ENCODE results near the gene GTPBP3. TPM values are rescaled to one million over a fixed set of nuclear protein-coding genes. Genes with fewer than 3 reads are reported as not detected.

GTPBP3 gene
- total RNA-seq, 3 donors from 2014 or later = 16.1 to 24.3 (median 16.8) TPM

DNA sequence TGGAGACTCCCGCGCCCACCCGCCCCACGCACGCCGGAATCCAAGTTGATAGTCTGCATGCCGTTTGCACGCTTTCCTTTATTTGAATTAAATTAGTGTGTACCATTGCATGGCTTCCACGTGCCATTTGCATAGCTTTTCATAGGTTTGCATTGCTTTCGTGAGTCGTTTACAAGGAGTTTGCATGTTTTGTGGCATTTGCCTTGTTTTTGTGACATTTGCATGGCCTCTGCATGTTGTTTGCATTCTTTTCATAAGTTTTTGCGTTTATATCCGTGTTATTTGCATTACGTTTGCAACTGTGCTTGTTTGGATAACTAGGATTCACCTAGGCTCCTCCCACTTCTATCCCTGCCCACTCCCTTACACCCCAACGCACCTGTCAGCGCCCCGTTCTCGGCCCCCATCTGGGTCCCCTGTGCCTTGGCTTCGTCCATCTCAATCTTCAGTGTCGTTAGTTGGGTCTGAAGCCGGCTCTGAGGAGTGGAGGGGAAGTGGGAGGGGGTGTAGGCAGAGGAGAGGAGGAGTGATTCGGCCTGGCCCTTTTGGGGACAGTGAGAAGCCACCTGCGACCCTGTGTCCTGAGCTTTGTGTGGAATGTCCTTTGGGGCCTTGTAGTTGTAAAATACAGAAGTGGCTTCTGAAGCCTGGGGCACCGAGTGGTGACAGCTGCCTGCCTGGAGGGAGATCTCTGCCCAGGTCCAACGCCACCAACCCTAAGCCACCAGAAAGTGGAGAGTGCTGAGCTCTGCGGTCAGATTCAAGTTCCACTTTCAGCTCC is 54.2 kb downstream of the GTPBP3 start:
- H3K4me3 ChIP-seq = no peak overlapping the region
- TF ChIP-seq, protein P1, sequence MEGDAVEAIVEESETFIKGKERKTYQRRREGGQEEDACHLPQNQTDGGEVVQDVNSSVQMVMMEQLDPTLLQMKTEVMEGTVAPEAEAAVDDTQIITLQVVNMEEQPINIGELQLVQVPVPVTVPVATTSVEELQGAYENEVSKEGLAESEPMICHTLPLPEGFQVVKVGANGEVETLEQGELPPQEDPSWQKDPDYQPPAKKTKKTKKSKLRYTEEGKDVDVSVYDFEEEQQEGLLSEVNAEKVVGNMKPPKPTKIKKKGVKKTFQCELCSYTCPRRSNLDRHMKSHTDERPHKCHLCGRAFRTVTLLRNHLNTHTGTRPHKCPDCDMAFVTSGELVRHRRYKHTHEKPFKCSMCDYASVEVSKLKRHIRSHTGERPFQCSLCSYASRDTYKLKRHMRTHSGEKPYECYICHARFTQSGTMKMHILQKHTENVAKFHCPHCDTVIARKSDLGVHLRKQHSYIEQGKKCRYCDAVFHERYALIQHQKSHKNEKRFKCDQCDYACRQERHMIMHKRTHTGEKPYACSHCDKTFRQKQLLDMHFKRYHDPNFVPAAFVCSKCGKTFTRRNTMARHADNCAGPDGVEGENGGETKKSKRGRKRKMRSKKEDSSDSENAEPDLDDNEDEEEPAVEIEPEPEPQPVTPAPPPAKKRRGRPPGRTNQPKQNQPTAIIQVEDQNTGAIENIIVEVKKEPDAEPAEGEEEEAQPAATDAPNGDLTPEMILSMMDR (IDR thresholded peaks at IDR 0.05) = no peak
- DNase-seq = no peak
- ATAC-seq = peak; percentile 6
- H3K36me3 ChIP-seq (ENCODE audit: low read depth) = no peaks in the 10 kb centered on the region
- peaks cover 12% of the 10 kb centered on the region for H3K4me1 ChIP-seq (ENCODE audit: low read depth)
- no peaks in the 10 kb centered on the region for H3K9me3 ChIP-seq
- intact Hi-C loops (cut with DNase I, micrococcal nuclease) = loop anchor here in 1 of 2 donors (10.0 kb wide), 2 partner anchors 73 to 97 kb away; partner anchors contain the start of gene NXNL1

Other genes starting within 250 kb of the GTPBP3 start
- gene USE1, start 122.2 kb upstream of the GTPBP3 start, total RNA-seq = 10 to 100 TPM; 17.4 to 31.2 (median 28.0) TPM
- gene OCEL1, start 111.3 kb upstream of the GTPBP3 start, total RNA-seq = 100 to 1,000 TPM in 1 of 3 donors, 10 to 100 TPM in 2; 38.1 to 105 (median 58.4) TPM
- 100 to 1,000 TPM; 103 to 157 (median 140) TPM for gene NR2F6, start 91.6 kb upstream of the GTPBP3 start, total RNA-seq
- gene USHBP1, start 72.8 kb upstream of the GTPBP3 start, total RNA-seq = 1 to 10 TPM in 2 of 3 donors, under 1 TPM in 1; 0.52 to 2.6 (median 2.2) TPM
- 10 to 100 TPM; 64.6 to 80.3 (median 76.2) TPM for gene BABAM1, start 70.1 kb upstream of the GTPBP3 start, total RNA-seq
- gene ANKLE1, start 55.7 kb upstream of the GTPBP3 start, total RNA-seq = 1 to 10 TPM in 1 of 3 donors, under 1 TPM in 2; 0.23 to 1.9 (median 0.80) TPM
- gene ABHD8, start 34.1 kb upstream of the GTPBP3 start, total RNA-seq = 10 to 100 TPM in 1 of 3 donors, 1 to 10 TPM in 2; 3.0 to 18.0 (median 4.5) TPM
- 100 to 1,000 TPM; 124 to 148 (median 145) TPM for gene MRPL34, start 31.7 kb upstream of the GTPBP3 start, total RNA-seq
- 10 to 100 TPM; 38.3 to 51.4 (median 48.3) TPM for gene DDA1, start 28.0 kb upstream of the GTPBP3 start, total RNA-seq
- gene ANO8, start 2.7 kb upstream of the GTPBP3 start, total RNA-seq = 1 to 10 TPM; 7.1 to 9.4 (median 8.6) TPM
- gene PLVAP, start 39.8 kb downstream of the GTPBP3 start, total RNA-seq = 10 to 100 TPM; 22.2 to 42.2 (median 32.8) TPM
- gene CCDC194, start 56.6 kb downstream of the GTPBP3 start, total RNA-seq = under 1 TPM in 2 of 3 donors, not detected in 1; 0.53 to 0.54 TPM
- gene BST2, start 68.1 kb downstream of the GTPBP3 start, total RNA-seq = 10 to 100 TPM in 2 of 3 donors, 1 to 10 TPM in 1; 9.7 to 72.6 (median 28.2) TPM
- 10 to 100 TPM; 42.7 to 53.3 (median 52.1) TPM for gene MVB12A, start 82.5 kb downstream of the GTPBP3 start, total RNA-seq
- gene TMEM221, start 111.1 kb downstream of the GTPBP3 start, total RNA-seq = under 1 TPM in 2 of 3 donors, not detected in 1; 0.34 to 0.51 TPM
- gene NXNL1, start 123.4 kb downstream of the GTPBP3 start, total RNA-seq = not detected
- gene SLC27A1, start 133.0 kb downstream of the GTPBP3 start, total RNA-seq = 10 to 100 TPM in 1 of 3 donors, 1 to 10 TPM in 2; 5.7 to 17.2 (median 6.2) TPM
- gene PGLS, start 174.1 kb downstream of the GTPBP3 start, total RNA-seq = 100 to 1,000 TPM in 1 of 3 donors, 10 to 100 TPM in 2; 62.3 to 103 (median 77.7) TPM
- gene COLGALT1, start 218.1 kb downstream of the GTPBP3 start, total RNA-seq = 10 to 100 TPM; 50.1 to 71.0 (median 50.8) TPM